HG02610 (cell line): ENCODE data around the gene CDKN2AIP.
"Not testable (repeated sequence)": the region's sequence is repeated elsewhere in the genome, so short reads cannot be mapped to it uniquely, and the experiment has no call there.

Source experiments
- ATAC-seq: cut with Tn5 transposase; IDR thresholded peaks from one replicate; pipeline ENCODE4 v1.9.1; 2021; ENCODE audit warnings: mild to moderate bottlenecking, moderate library complexity; ENCODE audit not compliant: unreplicated experiment

Gene CDKN2AIP

DNA sequence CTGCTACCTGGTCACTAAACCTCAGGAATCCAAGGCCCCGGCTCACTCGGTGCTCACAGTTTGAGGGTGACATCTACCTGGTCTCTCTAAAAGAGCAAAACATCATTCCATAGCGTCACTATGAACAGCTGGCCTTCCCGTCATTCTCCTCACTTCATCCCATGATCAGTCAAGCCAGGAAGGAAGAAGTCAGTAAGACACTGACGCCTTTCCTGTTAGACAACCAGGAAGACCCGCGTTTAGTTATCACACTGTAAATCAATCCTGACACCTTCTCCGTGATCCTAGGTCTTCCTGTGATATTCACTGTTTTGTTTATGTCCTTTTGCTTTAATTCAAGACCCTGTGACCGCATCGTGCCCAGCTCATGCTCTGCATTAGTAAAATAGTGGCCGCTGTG is 31.6 kb upstream of the CDKN2AIP start:
- ATAC-seq = no peak

DNA sequence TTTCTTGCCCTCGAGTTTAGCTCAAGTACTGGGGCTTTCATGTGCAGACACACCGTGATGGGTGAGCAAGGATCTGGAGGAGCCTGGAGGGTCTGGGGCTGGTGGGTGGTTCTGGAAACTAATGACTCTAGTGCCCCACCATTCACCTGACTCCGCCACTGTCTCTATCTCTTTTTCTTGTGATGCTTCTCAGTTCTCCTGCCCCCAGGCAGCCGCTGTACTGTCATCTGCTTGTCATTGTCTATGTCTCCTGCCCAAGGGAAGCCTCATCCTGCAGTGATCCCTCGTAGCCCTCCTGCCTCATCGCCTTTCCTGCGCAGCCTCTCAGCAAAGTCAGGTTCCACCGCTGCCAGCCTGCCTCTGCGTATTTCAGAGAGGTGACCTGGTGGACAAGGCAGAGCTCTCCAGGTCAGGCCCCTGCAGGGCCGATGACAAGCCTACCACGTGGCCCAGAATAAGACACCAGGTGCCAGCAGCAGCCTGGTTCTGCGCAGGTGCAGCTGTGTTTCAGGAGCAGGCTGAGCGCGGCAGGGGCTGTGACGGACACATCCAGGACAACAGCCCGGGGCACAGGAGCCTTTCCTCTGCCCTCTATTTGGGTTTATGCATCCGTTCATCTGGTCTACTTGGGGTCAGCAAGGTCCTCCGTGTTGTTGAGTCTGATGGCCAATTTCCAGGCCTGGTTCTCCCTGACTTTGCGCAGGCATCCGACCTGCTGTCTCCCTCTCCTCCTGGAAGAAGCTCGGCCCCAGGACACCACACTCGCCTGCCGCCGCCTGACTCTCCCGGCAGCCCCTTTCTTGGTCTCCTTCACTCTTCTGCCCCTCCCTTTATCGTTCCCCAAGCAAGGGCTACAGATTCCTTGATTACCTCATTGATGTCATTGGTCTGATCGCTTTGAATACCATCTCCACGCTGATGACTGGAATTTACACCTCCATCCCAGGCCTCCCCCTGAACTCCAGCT is 30.9 kb upstream of the CDKN2AIP start:
- ATAC-seq = no peak

DNA sequence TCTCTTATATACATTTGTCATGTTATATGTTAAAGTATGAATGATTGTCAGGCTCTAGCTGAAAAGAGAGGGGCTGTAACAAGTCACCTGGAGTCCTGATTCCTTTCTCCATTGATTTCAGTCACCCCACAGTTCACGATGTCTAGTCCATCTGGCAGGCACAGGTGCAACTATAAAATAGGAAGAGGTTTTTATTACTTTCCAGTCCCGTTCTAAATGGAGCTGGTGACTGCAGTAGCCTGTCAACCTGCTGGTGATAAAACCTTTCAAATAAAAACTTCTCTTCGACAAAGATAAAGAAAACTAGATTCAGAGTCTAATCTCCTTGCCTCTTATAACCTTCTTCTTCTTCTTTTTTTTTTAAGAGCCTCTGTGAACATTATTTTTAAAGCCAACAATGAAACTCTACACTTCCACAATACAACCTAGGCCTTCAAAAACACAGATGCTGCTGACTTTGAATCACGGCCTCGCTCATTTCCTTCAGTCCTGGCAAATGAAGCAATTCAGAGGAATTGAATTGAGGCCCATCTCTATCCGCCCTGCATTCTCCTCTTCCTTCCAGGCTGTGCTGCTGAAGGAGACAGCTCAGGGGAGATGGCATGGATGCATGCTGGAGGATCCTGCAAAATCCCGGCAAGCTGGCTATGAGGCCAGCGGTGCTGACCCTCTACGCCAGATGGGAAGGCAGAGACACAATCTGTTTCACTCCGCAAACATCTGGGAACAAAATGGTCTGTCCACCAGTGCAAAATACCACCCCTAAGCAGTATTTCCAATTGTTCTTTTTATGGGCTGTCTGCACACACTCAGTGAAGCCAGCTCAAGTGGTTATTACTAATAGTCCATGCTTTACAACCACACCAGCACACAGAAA is 27.3 kb upstream of the CDKN2AIP start:
- ATAC-seq = no peak

DNA sequence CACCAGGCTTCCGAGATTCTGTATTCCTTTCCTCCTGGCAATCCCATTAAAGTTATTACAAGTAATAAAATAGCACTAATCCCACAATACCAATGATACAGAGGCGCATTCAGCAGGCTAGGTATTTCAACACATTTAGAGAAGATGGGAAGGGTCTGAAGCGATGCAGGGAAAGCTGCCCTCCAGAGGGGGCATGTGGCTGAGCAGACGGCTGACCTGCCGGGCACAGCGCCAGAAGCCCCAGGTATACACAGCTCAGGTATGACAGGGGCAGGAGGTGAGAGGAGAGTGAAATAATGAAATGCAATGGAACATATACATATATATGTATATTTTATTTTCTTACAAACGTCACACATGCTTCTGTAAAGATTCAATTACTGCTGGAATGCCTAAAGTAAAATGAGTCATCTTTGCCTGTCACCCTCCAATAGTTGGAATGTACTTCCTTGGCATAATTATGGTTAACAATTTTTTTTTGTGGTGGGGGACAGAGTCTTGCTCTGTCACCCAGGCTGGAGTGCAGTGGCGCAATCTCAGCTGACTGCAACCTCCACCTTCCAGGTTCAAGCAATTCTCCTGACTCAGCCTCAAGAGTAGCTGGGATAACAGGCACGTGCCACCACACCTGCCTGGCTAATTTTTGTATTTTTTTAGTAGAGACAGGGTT is 21.3 kb upstream of the CDKN2AIP start:
- no peak for ATAC-seq

DNA sequence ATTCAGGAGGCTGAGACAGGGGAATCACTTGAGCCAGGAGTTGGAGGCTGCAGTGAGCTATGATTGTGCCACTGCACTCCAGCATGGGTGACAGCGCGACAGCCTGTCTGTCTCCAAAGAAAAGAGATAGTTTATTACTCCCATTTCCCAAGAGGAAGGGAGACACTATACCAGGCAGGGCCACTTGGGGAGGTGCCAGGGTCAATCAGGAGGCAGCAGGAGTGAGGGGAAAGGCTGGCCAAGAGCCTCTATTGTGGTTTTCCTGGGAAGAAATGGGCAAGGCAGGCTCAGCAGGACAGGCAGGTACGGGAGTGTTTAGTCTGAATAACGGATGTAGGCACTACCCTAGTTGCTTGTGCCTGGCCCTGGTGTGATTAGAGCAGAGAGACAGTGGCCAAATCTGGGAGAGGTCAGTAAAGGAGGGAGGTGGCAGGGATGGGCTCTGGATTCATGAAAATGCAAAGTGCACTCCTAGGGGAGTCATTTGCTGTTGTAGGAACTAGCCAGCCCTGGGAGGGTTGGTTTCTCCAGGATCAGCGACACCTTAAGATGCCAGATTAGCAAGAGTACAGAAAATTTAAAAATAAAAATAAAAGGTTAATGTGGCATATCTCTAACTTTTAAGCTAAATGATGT is 20.2 kb upstream of the CDKN2AIP start:
- ATAC-seq = no peak

DNA sequence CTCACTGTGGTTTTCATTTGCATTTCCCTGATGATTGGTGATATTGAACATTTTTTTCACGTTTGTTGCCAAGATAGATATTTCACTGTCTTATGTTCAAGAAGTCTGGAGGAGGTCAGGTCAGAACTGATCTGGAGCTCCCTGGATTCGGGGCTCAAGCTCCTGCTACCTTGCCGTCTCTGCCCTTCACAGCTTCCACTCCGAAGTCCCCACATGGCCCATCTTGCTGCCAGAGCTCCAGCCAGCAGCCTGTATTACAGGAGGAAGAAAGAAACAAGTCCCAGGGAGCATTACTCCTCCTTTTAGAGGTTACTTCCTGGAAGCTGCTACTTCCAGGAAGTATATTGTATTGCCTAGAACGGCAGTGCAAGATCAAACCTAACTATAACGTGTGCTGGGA is 17.9 kb upstream of the CDKN2AIP start:
- no peak for ATAC-seq

DNA sequence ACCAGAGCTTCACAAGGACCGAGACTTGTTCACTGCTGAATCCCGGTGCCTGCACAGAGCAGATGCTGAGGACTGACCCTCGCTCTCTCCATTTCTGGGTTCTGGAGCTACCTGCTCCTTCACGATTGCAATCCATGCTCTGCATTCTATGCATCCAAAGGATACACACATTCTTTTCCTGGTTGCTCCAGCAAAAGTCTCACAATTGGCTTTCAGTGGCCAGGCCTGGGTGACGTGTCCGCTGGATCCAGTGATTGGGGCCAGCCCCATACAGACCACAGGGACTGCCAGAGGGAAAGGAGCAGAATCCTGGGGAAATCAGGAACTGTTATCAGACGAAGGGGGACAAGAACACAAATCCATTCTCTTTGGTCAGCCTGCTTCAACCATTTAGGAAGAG is 14.9 kb upstream of the CDKN2AIP start:
- ATAC-seq = no peak

DNA sequence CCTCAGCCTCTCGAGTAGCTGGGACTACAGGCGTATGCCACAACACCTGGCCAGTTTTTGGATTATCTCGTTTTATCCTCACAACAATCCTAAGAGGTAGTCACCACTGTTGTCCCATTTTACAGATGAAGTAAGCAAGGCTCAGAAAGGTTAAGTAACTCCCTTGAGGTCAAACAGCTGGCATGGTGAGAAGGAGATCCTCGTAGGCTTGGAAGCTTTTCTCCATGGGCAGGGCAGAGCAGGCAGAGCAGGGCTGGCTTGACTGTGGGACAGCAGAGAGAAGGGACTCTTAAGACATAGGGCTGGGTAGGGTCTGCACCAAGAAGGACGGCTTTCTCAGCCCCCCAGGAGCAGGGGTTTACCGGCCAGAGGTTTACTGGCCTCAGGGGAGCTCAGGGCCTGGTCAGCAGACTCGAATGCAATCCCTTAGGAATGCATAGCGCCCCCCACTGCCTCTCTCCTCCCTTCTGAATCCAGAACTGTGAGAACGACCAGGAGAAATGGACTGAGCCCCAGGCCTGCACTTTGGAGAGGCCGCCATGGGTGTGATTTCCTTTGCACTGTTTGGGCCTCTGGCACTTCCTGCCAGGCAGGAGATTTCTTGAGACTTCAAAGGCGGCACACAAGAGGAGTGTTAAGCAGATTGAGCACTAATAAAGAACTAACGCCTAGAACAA is 14.0 kb upstream of the CDKN2AIP start:
- no peak for ATAC-seq

DNA sequence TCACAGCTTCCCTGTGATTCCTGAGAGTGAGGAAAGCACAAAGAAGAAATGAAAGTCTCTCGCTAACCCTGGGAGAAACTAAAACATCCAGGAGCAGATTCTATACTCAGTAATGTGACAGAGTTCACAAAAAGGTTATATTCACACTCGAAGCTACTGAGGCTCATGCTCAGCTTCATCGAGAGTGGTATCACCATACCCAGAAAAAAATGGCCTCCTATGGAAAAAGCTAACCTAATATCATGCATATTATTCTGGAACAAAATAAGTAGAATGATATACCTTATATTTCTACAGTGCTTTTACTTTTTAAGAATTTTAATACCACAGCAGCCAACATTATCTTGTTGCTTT is 13.5 kb upstream of the CDKN2AIP start:
- no peak for ATAC-seq

DNA sequence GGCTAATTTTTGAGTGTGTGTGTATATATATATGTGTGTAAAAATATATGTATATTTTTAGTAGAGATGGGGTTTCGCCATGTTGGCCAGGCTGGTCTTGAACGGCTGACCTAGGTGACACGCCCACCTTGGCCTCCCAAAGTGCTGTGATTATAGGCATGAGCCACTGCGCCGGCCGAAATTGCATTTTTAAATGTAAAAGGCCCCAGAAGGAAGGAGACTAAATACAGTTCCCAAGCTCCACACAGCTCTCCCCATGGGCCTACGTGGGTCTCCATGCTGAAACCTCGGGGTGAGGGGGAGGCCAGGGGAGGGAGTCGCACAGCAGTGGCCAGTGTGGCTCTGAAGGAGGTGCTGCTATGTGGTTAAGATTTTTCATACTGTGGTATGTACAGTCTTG is 12.8 kb upstream of the CDKN2AIP start:
- no peak for ATAC-seq

DNA sequence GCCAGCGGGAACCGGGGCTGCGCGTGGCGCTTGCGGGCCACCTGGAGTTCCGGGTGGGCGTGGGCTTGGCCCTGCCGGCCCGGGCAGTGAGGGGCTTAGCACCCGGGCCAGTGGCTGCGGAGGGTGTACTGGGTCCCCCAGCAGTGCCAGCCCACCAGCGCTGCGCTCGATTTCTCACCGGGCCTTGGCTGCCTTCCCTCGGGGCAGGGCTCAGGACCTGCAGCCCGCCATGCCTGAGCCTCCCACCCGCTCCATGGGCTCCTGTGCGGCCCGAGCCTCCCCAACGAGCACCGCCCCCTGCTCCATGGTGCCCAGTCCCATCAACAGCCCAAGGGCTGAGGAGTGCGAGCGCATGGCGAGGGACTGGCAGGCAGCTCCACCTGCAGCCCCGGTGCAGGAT is 11.3 kb upstream of the CDKN2AIP start:
- ATAC-seq = not testable (repeated sequence)

DNA sequence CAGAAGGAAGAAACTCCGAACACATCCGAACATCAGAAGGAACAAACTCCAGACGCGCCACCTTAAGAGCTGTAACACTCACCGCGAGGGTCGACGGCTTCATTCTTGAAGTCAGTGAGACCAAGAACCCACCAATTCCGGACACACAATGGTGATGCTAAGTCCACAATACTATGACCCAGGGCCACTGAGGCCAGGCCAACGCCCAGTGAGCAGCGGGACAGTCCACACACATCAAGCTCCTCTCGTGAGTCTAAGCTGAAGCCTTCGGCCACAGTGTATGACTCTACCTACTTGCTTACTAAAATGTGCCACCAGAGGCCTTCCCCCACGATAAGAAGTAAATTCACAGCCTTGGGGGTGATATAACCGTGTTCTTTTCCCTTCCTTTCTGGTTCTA is 10.2 kb upstream of the CDKN2AIP start:
- no peak for ATAC-seq

DNA sequence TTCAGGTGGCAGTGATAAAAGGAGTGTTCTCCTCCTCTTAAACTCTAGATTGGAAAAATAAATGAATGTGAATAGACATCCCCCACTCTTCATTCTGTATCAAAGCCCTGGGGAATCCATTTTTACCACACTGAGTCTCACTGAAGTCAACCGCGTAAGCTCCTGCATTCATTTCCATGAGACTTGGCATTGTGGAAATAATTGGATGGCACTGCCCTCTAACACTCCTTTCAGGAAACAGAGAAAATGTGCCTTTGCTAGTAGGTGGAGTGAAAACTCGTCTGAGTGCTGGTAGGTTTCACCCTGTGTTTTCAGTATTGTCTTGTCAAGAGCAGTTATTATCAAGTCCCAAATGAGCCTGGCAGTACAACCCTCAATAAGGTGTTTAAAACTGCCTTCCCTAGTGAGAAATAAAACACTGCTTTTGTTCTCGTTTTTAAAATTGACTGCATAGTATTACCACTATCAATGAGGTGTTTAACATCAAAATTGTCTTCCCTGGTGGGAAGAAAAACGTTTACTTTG is 9.7 kb upstream of the CDKN2AIP start:
- ATAC-seq = no peak

DNA sequence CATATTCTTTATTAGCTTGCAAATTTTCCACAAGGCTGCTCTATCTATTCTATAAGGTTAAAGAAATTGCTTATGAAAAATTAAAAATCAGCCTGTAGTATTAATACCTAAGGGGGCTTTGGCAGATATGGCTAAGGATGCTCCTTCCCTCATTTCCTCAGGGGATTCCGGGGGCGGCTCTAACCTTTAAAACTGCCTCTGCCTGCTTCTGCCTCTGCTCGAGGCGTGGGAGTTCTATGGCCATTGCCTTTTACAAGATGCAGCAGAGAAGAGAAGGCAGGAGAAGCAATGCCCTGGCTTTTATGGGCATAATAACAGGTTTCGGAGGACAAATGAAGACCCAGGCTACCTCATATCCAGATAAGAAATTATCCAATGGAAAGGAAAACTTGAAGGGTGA is 8.6 kb upstream of the CDKN2AIP start:
- ATAC-seq = no peak

DNA sequence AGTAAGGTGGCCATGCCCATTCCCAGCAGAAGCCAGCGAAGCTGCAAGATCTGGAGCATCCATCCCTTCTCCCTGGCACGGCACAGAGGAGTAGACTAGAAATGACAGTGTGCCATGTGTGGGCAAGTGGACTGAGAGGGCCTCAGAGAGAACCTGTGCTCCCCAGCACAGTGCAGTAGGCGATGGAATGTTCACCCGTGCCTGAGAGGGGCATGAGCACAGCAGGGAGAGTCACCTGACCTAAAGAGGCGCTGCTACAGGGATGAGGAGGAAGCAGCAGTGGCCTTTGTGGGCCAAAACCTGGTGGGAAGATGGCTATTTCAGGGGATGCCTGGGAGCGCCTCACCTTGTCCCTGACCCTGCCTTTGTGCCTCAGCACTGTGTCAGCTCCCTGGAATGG is 8.0 kb upstream of the CDKN2AIP start:
- ATAC-seq = no peak

DNA sequence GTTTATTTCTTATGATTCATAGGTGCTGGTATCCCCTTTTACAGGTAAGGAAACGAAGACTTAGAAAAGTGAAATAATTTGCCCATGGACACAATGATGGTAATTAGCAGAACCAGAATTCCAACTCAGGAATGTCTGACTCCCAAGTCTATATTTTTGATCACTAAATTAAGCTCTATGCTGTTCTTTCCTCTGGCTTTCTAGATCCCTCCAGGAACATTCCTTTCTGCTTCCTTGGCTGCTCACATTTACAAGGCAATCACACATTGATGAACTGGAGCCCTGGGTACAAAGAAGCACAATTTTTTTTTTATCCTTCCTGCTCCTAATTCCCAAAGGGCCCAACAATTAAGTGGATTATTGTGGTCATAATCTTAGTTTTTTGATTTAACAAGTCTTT is 7.0 kb upstream of the CDKN2AIP start:
- ATAC-seq = no peak

DNA sequence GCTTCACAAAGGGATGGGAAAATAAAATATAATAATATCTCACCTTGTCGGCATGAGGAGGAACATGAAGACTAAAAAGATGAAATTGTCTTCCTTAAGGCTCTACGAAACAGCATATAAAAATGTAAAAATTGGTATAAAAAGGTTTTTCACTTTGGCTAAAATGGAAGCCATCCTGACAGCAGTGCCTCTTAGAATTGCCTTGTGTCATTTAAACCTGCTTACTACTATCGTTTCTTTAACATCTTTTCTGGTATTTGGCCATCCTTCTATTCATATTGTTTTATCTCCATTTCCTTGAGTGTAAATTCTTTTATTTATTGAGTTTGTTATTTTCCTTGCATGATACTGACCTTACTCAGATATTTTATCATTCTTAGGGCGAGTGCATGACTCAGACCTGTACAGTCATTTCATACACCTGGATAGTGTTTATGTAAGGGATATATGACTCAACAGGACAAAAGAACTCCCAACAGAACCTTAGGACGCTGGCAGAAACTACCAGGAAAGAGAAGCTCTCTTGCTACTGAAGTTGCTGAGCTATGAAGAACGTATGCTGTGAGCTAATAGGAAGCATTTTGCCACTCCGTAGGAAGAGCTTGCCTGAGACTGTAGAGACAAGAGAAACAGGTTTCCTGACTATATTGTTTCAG is 5.8 kb upstream of the CDKN2AIP start:
- no peak for ATAC-seq

DNA sequence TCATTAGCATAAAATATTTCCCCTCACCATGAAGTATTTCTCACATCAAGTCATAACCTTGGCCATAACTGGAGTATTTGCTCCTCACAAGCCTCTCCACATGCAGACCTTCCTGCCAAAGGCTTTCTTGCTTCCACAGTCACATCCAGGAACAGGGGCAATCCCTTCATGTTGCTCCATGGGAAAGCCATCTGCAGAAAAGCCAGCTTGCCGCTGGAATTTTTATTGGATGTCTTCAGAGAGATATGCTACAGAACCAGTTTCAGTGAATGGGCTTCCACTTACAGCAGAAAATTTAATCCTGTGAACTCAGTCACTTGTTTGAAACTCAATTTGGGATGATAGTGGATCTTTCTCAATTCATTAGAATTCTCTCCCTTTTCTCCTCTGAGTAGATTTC is 3.2 kb upstream of the CDKN2AIP start:
- ATAC-seq = no peak

DNA sequence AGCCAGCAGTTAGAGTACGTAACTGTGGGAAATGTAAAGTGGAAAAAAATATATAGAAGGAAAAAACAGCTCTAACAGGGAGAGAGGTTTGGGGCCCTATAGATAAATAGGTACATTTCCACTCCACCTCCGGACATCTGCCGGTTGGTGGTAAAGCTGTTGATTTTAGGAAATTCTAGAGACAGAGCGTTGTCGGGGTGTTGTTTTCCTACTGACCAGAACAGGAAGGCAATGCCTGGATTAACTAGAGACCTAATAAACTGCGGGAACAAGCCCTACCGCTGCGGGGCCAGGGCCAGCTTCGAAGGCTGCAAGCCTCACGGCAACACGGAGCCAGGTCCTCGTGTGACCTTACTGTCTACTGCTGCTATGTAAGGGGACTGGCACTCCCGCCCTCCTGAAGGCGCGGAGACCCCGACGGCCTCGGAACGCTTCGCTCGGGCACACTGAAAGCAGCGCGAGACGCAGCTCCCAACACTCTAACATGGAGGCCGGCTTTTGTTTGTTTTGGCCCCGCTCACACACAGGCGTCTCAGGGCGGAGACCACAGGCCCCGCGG is 702 bp upstream of the CDKN2AIP start:
- ATAC-seq = no peak
